CD4-positive, alpha-beta T cell treated with Interleukin-10 for 1 hour (primary cell): ENCODE measurements around the gene FGF1.
A peak's percentile ranks its signal among the peaks of the same experiment; 100 is the strongest.

ENCODE experiments used
- DNase-seq: peaks from one replicate; pipeline ENCODE4 v3.0.0-alpha.2; 2020

Gene FGF1

GRCh38 chr5:142609142-142609541, 76.7 kb downstream of the FGF1 start:
- DNase-seq = no peak

GRCh38 chr5:142608081-142608480, 77.8 kb downstream of the FGF1 start:
- DNase-seq = no peak

- no peak for DNase-seq
These were observed 80.3 kb downstream of the FGF1 start for GRCh38 chr5:142605611-142606010.

DNA sequence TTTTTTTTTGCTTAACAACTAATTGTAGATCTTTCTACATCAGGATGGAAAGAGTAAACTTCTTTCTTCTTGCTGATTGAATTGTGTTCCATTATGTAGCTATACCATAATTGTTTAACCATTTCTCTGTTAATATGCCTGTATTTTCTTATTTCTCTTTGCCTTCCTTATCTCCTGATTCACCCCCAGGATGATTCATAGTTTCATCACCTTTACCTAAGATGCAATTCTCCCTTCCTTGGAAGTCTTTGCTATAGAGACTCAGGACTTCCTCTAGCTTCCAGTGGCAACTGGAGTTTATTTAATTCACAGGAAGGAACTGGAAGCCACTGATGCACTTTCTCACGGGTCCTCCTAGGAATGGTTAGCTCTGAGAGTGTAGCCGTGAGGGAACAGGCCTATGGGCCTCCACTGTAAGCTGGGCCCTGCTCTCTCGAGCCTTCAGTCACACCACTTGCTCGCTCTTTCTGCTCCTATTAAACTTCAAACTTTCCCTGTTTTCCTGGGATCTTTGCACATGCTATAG, 83.1 kb downstream of the FGF1 start:
- DNase-seq = no peak

GRCh38 chr5:142601432-142601831, 84.5 kb downstream of the FGF1 start:
- DNase-seq = no peak

GRCh38 chr5:142600611-142601358, 85.1 kb downstream of the FGF1 start:
- no peak for DNase-seq

DNA sequence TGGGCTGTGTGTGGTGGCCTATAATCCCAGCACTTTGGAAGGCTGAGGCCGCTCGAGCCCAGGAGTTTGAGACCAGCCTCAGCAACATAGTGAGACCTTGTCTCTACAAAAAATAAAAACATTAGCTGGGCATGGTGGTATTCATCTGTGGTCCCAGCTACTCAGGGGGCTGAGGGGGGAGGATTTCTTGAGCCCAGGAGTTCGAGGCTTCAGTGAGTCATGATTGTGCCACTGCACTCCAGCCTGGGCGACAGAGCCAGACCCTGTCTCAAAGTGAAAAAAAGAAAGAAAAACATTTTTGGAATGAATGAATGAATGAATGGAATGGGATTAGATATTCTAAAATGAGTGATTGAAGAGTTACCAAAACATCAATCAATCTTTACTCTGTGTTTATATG, 85.8 kb downstream of the FGF1 start:
- no peak for DNase-seq

- no peak for DNase-seq
These were observed 87.6 kb downstream of the FGF1 start for GRCh38 chr5:142598338-142598700.

DNA sequence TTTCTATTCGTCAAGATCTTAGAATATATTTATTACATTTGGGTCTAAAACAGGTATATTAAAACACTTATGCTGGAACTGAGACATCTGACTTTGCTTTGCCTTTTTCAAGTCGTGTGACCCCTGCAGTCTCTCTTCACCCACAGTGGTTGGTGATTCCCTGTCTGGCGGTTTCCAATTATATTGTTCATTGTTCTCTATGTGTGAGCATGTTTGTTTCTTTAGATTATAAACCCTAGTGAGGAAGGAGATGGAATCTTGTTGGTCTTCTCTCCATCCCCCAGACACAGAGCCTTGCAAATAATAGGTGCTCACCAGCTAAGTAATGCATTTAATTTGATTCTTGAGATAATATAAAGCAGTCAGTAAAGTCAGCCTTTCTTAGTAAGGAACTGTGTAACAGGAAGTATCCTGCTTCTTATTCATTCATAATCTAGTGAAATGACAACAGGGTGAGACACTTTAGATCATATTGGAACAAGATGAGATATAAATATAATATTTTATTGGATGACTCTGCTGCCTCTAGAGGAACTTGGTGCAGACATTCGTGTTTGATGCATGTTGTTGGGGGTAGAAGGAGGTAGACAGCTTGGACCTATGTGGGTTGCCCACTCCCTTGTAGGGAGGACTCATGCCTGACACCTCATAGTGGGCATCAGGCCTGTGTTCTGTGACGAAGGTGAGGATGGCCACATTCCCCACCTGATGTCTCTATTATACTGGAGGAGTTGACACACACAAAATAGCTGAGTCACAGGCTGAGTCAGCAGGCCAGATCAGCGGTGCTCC, 88.1 kb downstream of the FGF1 start:
- DNase-seq = no peak

- no peak for DNase-seq
These were observed 88.9 kb downstream of the FGF1 start for GRCh38 chr5:142597025-142597424.

DNA sequence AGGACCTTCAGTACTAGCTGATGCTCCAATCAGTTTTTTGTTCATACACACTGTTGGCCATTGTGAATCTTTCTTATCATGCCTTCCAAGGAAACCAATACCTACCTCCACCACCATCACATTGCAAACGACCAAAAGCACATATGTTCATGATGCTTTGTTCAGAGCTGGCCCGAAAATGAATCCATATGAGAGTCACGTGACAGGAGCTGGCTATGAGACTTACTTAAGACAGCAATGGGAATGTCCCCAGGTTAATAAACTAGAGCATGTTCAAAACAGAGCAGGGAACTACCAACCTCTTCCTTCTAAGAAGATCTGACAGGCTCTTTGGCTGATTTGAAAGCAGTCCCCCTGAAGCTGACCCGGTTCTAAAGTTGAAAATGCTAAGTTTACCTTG, 93.5 kb downstream of the FGF1 start:
- no peak for DNase-seq

- no peak for DNase-seq
These were observed 95.2 kb downstream of the FGF1 start for GRCh38 chr5:142590451-142591231.

DNA sequence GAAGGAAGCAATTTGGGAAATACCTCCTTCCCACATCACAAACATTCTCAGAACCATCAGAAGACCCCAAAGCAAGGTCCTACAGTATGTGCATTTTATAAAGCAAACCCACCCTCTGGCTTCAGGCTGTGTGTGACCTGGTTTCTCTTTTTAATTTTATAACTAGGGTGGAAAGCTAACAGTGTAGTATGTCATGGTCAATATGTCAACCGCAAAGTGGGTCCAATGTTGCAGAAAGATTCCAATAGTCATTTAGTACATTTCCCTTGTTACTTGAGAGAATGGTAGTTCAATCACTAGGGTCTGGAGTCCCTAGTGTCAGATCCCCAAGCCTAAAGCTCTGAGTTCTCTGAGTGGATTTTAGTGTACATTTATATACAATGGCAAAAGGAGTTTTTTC, 96.2 kb downstream of the FGF1 start:
- DNase-seq = no peak

- DNase-seq = peak; percentile 21
These were observed 98.4 kb downstream of the FGF1 start for GRCh38 chr5:142587354-142587965.

GRCh38 chr5:142586552-142586951, 99.3 kb downstream of the FGF1 start:
- no peak for DNase-seq

DNA sequence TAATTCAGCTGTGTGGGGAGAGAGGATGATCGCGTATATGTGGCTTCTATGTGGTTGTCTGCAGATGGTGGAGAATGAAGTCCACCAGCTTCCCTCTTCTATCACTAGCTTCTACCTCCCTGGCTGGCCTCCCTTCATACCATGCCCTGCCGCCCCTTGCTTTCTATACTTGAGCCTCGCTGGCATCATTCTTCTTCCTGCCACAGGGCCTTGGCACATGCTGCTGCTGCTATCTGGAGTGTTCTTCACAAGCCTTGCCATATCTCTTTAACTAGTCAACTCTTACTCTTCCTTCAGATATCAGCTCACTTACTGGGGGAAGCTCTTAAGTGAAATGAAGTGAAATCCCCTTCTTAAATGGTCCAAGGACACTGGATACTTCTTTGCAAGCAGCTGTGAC, 100.4 kb downstream of the FGF1 start:
- no peak for DNase-seq

- no peak for DNase-seq
These were observed 101.0 kb downstream of the FGF1 start for GRCh38 chr5:142584891-142585290.

GRCh38 chr5:142578161-142578830, 107.6 kb downstream of the FGF1 start:
- DNase-seq = no peak

DNA sequence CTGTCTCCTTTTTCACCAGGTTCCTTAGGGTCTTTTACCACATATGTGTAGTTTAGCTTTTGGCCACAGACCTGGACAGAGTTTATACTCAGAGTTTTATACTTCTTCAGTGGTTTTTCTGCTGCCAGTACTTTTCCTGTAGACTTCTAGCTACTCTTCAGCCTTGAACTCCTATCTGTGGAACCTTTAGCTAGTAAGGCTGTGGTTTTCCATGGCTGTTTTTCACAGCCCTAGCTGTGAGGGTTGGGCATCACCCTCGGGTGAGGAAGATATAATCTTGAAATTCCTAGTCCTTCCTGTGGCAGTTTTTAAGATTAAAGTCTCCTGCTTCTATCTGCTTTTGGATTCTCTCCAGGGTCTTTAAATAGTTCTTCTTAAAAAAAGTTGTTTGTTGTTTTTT, 109.1 kb downstream of the FGF1 start:
- DNase-seq = no peak

DNA sequence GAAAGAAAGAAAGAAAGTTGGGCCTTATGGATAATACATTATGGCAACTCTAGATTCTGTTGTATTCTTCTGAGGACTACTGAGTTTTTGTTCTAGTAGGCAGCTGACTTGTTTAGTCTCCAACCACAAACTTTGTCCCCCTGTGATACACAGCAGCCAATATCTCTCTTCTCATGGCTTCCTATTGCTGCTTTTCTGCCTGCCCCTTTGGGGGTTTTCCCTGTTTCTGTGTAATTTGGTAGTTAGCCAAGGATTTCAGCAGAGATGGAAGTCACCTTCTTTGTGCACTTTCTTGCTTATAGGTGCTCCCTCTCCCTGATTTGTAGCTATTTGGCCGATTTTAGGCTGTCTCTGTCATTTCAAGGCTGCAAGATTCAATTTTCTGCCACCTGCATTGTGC, 109.6 kb downstream of the FGF1 start:
- no peak for DNase-seq

DNA sequence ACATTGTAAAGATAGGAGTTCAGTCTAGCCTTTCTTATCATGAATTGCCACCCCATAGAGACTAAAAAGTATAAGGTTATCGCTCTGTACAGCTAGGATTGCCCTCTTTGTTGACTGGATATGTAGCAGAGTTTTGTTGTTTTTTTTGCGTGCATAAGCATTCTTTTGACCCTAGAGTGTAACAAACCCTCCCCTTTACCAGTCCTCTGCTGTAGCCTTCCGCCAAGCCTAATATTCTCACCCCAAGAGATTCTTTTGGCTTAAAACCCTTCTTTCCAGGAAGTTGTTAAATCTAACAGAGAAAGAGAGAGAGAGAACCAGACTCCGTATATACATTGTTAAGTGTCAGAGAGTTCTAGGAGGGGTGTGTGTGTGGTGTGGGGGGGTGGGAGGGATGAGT, 113.9 kb downstream of the FGF1 start:
- DNase-seq = no peak

DNA sequence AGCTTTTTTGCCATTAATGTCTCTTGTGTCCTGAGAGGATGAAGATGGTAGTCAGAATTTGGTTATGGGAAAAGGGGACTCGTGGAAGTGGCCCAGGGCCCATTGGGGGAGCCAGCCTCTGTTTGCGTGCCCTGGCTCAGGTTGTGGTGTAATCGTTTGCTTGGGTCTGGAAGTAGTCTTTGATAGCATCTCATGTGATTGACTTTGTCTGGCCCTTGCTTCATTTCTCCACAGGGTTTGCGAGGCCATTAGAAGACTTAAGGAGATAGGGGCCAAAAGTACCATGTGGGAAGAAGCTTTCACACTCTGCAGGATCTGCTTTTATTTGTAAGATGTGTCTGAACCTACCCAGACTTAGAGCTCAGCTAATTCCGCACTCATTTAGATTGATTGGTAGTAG, 114.5 kb downstream of the FGF1 start:
- DNase-seq = no peak

GRCh38 chr5:142569905-142570304, 116.0 kb downstream of the FGF1 start:
- DNase-seq = no peak
